ENCODE measurements around the gene CHAC1. TPM values are rescaled to one million over a fixed set of nuclear protein-coding genes. Genes with fewer than 3 reads are reported as not detected.

Gene CHAC1
- total RNA-seq, 2 experiments from 2014 or later = 40.4 to 55.6 TPM

GRCh38 chr15:40932649-40933516, 20.4 kb upstream of the CHAC1 start:
- ChIA-PET CTCF (ENCODE audit: unreplicated experiment) (interaction anchor here (0.6 kb wide), 1 partner anchor 71 kb away, joined by 4 read pairs; no protein-coding TSS in a partner anchor), POLR2A (interaction anchor here (0.7 to 1.0 kb wide), 2 partner anchors 30 to 285 kb away, joined by 3 to 6 read pairs; no protein-coding TSS in a partner anchor)

GRCh38 chr15:40933517-40933902, 19.8 kb upstream of the CHAC1 start:
- BruUV-seq (replicated peaks) = no TSS peak
- H3K4me2 ChIP-seq (ENCODE audit: low read length) = no peak overlapping the region
- ChIA-PET CTCF (ENCODE audit: unreplicated experiment) (interaction anchor here (0.6 kb wide), 1 partner anchor 70 kb away, joined by 4 read pairs; no protein-coding TSS in a partner anchor), POLR2A (interaction anchor here (0.7 kb wide), 1 partner anchor 285 kb away, joined by 6 read pairs; no protein-coding TSS in a partner anchor)
- intact Hi-C loops (cut with micrococcal nuclease; ENCODE audit: unreplicated experiment) = no loop called here
- H3K36me3 ChIP-seq (ENCODE audit: insufficient read depth, low read length) = no peaks in the 10 kb centered on the region
- H4K20me1 ChIP-seq (ENCODE audit: insufficient read depth, low read length) = no peaks in the 10 kb centered on the region
- H3K9me2 ChIP-seq (ENCODE audit: insufficient read depth, low read length) = no peaks in the 10 kb centered on the region
- H3K4me3 ChIP-seq (ENCODE audit: low read depth, low read length, poor library complexity, severe bottlenecking) = no peak overlapping the region
- H3K4me1 ChIP-seq (ENCODE audit: insufficient read depth, low read length, poor library complexity, severe bottlenecking) = peaks cover 26% of the 10 kb centered on the region
- H2AFZ ChIP-seq (ENCODE audit: low read length) = no peak overlapping the region
- TF ChIP-seq CTCF (conservative IDR thresholded peaks at IDR 0.05; ENCODE audit: low read length) = no peak
- no peaks in the 10 kb centered on the region for H3K9me3 ChIP-seq (ENCODE audit: low read length)
- H3K79me2 ChIP-seq (ENCODE audit: insufficient read depth, low read depth, low read length) = no peaks in the 10 kb centered on the region
- DNase-seq (ENCODE audit: low spot score) = no peak
- no peak overlapping the region for H3K27ac ChIP-seq (ENCODE audit: low read depth, low read length, poor library complexity, severe bottlenecking)

More at GRCh38 chr15:40932649-40933516, 20.4 kb upstream of the CHAC1 start:
- no peak overlapping the region for H3K4me3 ChIP-seq (ENCODE audit: low read depth, low read length, poor library complexity, severe bottlenecking)
- TF ChIP-seq CTCF (conservative IDR thresholded peaks at IDR 0.05; ENCODE audit: low read length) (no peak), EZH2phosphoT487 (IDR thresholded peaks at IDR 0.05; ENCODE audit: borderline replicate concordance, low read depth, low read length) (no peak)
- no peaks in the 10 kb centered on the region for H3K9me3 ChIP-seq (ENCODE audit: low read length)
- intact Hi-C loops (cut with micrococcal nuclease; ENCODE audit: unreplicated experiment) = no loop called here
- H2AFZ ChIP-seq (ENCODE audit: low read length) = no peak overlapping the region
- no peaks in the 10 kb centered on the region for H4K20me1 ChIP-seq (ENCODE audit: insufficient read depth, low read length)
- peaks cover 33% of the 10 kb centered on the region for H3K4me1 ChIP-seq (ENCODE audit: insufficient read depth, low read length, poor library complexity, severe bottlenecking)
- no peak for DNase-seq (ENCODE audit: low spot score)
- no peaks in the 10 kb centered on the region for H3K9me2 ChIP-seq (ENCODE audit: insufficient read depth, low read length)
- no peaks in the 10 kb centered on the region for H3K79me2 ChIP-seq (ENCODE audit: insufficient read depth, low read depth, low read length)
- H3K4me2 ChIP-seq (ENCODE audit: low read length) = no peak overlapping the region
- BruUV-seq (replicated peaks) = no TSS peak
- no peaks in the 10 kb centered on the region for H3K36me3 ChIP-seq (ENCODE audit: insufficient read depth, low read length)
- H3K27ac ChIP-seq (ENCODE audit: low read depth, low read length, poor library complexity, severe bottlenecking) = no peak overlapping the region

- intact Hi-C loops (cut with micrococcal nuclease; ENCODE audit: unreplicated experiment) = no loop called here
Measured at GRCh38 chr15:40934457-40934856, 18.8 kb upstream of the CHAC1 start.

More at GRCh38 chr15:40934457-40934856, 18.8 kb upstream of the CHAC1 start:
- ChIA-PET CTCF (ENCODE audit: unreplicated experiment) (no interaction called here), POLR2A (interaction anchor here (0.6 kb wide), 1 partner anchor 26 kb away, joined by 3 read pairs; no protein-coding TSS in a partner anchor)
- no peaks in the 10 kb centered on the region for H3K9me2 ChIP-seq (ENCODE audit: insufficient read depth, low read length)
- H3K4me2 ChIP-seq (ENCODE audit: low read length) = no peak overlapping the region
- H3K4me1 ChIP-seq (ENCODE audit: insufficient read depth, low read length, poor library complexity, severe bottlenecking) = peaks cover 19% of the 10 kb centered on the region
- DNase-seq (ENCODE audit: low spot score) = no peak
- H3K36me3 ChIP-seq (ENCODE audit: insufficient read depth, low read length) = no peaks in the 10 kb centered on the region
- no peaks in the 10 kb centered on the region for H3K9me3 ChIP-seq (ENCODE audit: low read length)
- no peaks in the 10 kb centered on the region for H4K20me1 ChIP-seq (ENCODE audit: insufficient read depth, low read length)
- H3K27ac ChIP-seq (ENCODE audit: low read depth, low read length, poor library complexity, severe bottlenecking) = no peak overlapping the region
- BruUV-seq (replicated peaks) = no TSS peak
- no peak for TF ChIP-seq EZH2phosphoT487 (IDR thresholded peaks at IDR 0.05; ENCODE audit: borderline replicate concordance, low read depth, low read length)
- no peak for TF ChIP-seq CTCF (conservative IDR thresholded peaks at IDR 0.05; ENCODE audit: low read length)
- no peak overlapping the region for H3K4me3 ChIP-seq (ENCODE audit: low read depth, low read length, poor library complexity, severe bottlenecking)
- no peaks in the 10 kb centered on the region for H3K79me2 ChIP-seq (ENCODE audit: insufficient read depth, low read depth, low read length)
- H2AFZ ChIP-seq (ENCODE audit: low read length) = no peak overlapping the region

Measured in OCI-LY7 (cell line).